ENCODE data around the gene ORC5. TPM values are rescaled to one million over a fixed set of nuclear protein-coding genes. Genes with fewer than 3 reads are reported as not detected.

ORC5 gene
- total RNA-seq, 1 donor from 2014 or later = 20.0 TPM

GRCh38 chr7:104111271-104111670 lies 96.5 kb downstream of the ORC5 start:
- H3K27me3 Mint-ChIP-seq (ENCODE audit: unreplicated experiment) = peaks cover 4% of the 10 kb centered on the region
- H3K4me3 Mint-ChIP-seq (ENCODE audit: unreplicated experiment) = no peak overlapping the region
- H3K9me3 Mint-ChIP-seq (ENCODE audit: unreplicated experiment) = no peaks in the 10 kb centered on the region
- H3K4me1 Mint-ChIP-seq (ENCODE audit: unreplicated experiment) = no peaks in the 10 kb centered on the region
- TF ChIP-seq, protein P1, sequence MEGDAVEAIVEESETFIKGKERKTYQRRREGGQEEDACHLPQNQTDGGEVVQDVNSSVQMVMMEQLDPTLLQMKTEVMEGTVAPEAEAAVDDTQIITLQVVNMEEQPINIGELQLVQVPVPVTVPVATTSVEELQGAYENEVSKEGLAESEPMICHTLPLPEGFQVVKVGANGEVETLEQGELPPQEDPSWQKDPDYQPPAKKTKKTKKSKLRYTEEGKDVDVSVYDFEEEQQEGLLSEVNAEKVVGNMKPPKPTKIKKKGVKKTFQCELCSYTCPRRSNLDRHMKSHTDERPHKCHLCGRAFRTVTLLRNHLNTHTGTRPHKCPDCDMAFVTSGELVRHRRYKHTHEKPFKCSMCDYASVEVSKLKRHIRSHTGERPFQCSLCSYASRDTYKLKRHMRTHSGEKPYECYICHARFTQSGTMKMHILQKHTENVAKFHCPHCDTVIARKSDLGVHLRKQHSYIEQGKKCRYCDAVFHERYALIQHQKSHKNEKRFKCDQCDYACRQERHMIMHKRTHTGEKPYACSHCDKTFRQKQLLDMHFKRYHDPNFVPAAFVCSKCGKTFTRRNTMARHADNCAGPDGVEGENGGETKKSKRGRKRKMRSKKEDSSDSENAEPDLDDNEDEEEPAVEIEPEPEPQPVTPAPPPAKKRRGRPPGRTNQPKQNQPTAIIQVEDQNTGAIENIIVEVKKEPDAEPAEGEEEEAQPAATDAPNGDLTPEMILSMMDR (IDR thresholded peaks at IDR 0.05) = no peak
- no peaks in the 10 kb centered on the region for H3K36me3 Mint-ChIP-seq (ENCODE audit: unreplicated experiment)
- DNase-seq (ENCODE audit: extremely low spot score, unreplicated experiment) = no peak
- H3K27ac Mint-ChIP-seq (ENCODE audit: unreplicated experiment) = no peak overlapping the region

GRCh38 chr7:104106108-104106905 lies 101.5 kb downstream of the ORC5 start:
- Mint-ChIP-seq H3K27me3 (ENCODE audit: unreplicated experiment) (peaks cover 10% of the 10 kb centered on the region), H3K4me3 (ENCODE audit: unreplicated experiment) (no peak overlapping the region), H3K4me1 (ENCODE audit: unreplicated experiment) (no peaks in the 10 kb centered on the region), H3K27ac (ENCODE audit: unreplicated experiment) (no peak overlapping the region), H3K9me3 (ENCODE audit: unreplicated experiment) (no peaks in the 10 kb centered on the region), H3K36me3 (ENCODE audit: unreplicated experiment) (no peaks in the 10 kb centered on the region)
- TF ChIP-seq, protein P1 (IDR thresholded peaks at IDR 0.05) = peak; percentile 31
- DNase-seq (ENCODE audit: extremely low spot score, unreplicated experiment) = no peak

GRCh38 chr7:104098890-104099289 lies 108.9 kb downstream of the ORC5 start:
- Mint-ChIP-seq H3K9me3 (ENCODE audit: unreplicated experiment) (no peaks in the 10 kb centered on the region), H3K36me3 (ENCODE audit: unreplicated experiment) (no peaks in the 10 kb centered on the region), H3K27me3 (ENCODE audit: unreplicated experiment) (peaks cover 8% of the 10 kb centered on the region), H3K4me1 (ENCODE audit: unreplicated experiment) (no peaks in the 10 kb centered on the region), H3K27ac (ENCODE audit: unreplicated experiment) (no peak overlapping the region), H3K4me3 (ENCODE audit: unreplicated experiment) (no peak overlapping the region)
- TF ChIP-seq, protein P1 (IDR thresholded peaks at IDR 0.05) = no peak
- DNase-seq (ENCODE audit: extremely low spot score, unreplicated experiment) = no peak

DNA sequence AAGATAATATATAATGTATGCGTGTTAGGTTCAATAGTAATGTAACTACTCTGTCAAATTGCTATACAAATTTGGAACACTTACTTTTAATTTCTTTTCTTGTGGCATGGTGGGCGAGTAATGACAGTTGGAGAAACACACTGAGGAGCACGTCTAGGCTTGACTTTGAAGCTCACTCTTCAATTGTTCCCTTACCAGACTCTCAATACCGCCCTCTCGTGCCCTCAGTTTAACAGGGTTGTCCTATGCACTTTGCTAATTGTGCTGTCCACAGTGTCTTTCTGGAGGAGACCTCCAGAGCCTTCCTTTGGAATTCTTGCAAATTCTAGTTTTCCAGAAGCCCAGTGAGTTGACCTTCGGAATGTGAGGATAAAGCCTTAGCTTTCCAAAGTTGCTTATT lies 111.1 kb downstream of the ORC5 start:
- no peak for DNase-seq (ENCODE audit: extremely low spot score, unreplicated experiment)
- H3K4me3 Mint-ChIP-seq (ENCODE audit: unreplicated experiment) = no peak overlapping the region
- TF ChIP-seq, protein P1 (IDR thresholded peaks at IDR 0.05) = no peak
- no peaks in the 10 kb centered on the region for H3K9me3 Mint-ChIP-seq (ENCODE audit: unreplicated experiment)
- H3K27me3 Mint-ChIP-seq (ENCODE audit: unreplicated experiment) = peaks cover 8% of the 10 kb centered on the region
- no peaks in the 10 kb centered on the region for H3K4me1 Mint-ChIP-seq (ENCODE audit: unreplicated experiment)
- no peaks in the 10 kb centered on the region for H3K36me3 Mint-ChIP-seq (ENCODE audit: unreplicated experiment)
- no peak overlapping the region for H3K27ac Mint-ChIP-seq (ENCODE audit: unreplicated experiment)

DNA sequence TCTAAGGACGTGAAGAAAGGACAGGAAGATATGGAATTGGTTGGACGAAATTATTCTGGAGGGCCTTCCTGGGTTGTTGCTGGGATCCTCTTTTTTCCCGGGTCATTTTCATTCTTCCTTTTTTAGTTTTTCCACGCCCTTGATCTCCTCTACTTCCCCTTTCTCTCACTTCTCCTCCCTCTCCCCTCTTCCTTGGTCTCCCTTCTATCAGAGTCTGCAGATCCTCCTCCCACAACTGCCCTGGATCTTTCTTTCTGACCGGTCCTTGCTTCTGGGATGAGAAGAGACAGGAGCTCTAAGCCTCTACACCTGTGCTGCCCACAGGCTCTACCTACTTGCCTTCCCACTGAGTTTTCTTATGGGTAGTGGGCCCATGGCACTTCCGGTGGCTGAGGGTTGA lies 114.7 kb downstream of the ORC5 start:
- Mint-ChIP-seq H3K9me3 (ENCODE audit: unreplicated experiment) (no peaks in the 10 kb centered on the region), H3K4me3 (ENCODE audit: unreplicated experiment) (no peak overlapping the region), H3K27me3 (ENCODE audit: unreplicated experiment) (peaks cover 15% of the 10 kb centered on the region), H3K27ac (ENCODE audit: unreplicated experiment) (no peak overlapping the region), H3K36me3 (ENCODE audit: unreplicated experiment) (no peaks in the 10 kb centered on the region), H3K4me1 (ENCODE audit: unreplicated experiment) (no peaks in the 10 kb centered on the region)
- TF ChIP-seq, protein P1 (IDR thresholded peaks at IDR 0.05) = no peak
- no peak for DNase-seq (ENCODE audit: extremely low spot score, unreplicated experiment)
